Kidney tubule cell (primary cell): ENCODE results near the gene BRSK2.
"Not testable (repeated sequence)": the region's sequence is repeated elsewhere in the genome, so short reads cannot be mapped to it uniquely, and the experiment has no call there.

Experiments used
- DNase-seq: peaks from one replicate; pipeline ENCODE4 v3.0.0-alpha.2; 2018; ENCODE audit warnings: low spot score

BRSK2 gene

DNA sequence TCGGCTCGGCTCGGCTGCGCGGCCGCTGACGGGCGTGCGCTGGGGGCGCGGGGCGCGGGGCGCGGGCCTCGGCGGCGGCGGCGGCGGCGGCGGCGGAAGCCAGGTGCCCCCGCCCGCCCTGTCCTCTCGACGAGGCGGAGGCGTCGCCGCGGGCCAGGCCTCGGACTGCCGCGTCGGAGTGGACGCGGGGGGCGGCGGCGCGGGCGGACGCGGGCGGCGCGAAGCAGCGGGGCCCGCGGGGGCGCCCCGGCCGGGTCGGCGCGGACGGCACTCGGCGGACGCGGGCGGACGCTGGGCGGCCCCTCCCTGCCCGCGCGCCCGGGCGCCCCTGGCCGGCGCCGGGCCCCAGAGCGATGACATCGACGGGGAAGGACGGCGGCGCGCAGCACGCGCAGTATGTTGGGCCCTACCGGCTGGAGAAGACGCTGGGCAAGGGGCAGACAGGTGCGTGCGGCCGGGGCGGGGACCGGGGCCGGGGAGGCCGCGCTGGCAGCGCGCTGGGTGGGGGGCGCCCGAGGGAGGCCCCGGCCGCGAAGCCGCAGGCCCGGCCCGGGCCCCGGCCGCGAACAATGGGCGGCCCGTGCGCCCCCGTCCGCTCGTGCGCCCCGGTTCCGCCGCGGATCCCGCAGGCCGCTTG, at the start of gene BRSK2:
BRSK2 (plus strand) TSS at position 3 of the 637 bp plus-strand sequence; CDS start at position 354, 351 bp downstream.
- DNase-seq, result no peak

DNA sequence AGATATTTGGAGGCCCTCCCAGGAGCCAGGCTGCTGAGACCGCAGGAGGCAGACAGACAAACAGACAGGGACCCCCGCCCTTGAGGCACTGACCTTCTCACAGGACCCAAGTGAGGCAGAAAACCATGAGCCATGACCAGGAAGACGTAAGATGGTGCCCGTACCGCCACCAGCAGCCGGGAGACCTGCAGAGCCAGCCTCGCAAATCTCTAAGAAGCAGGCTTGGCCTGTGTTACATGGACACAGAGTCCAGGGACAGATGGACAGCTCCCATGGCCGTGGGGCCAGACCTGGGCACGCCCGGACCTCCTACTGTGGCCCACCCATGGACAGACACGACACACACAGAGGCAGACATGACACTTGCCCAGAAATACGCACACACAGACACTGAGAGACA, 49.6 kb upstream of the BRSK2 start:
- no peak for DNase-seq

DNA sequence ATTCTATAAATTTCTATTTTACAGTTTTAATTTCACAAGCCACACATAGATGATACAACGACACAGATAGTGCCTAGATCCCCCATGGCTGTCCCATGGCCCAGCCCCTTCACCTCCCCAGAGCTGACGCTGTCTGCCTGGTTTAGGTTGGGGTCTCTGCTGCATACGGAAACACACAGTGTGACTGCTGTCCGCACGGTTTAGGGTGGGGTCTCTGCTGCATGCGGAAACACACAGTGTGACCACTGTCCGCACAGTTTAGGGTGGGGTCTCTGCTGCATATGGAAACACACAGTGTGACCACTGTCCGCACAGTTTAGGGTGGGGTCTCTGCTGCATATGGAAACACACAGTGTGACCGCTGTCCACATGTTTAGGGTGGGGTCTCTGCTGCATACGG, 48.5 kb upstream of the BRSK2 start:
- DNase-seq, result not testable (repeated sequence)

DNA sequence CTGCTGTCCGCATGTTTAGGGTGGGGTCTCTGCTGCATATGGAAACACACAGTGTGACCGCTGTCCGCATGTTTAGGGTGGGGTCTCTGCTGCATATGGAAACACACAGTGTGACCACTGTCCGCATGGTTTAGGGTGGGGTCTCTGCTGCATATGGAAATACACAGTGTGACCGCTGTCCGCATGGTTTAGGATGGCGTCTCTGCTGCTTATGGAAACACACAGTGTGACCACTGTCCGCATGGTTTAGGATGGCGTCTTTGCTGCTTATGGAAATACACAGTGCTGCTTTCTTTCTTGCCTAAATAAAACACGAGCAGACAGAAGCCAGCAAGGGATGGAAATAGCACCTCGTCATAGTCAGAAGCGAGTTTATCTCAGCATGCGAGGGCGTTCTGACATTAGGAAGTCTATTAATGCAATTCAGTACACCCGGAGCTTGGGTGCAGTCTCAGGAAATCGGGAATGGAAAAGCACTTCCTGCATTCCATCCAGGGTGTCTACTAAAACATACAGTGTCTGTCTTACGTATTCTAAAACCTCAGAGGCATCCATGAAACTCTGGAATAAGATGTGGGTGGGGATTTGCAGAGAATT, 47.7 kb upstream of the BRSK2 start:
- peak; percentile 5 for DNase-seq

DNA sequence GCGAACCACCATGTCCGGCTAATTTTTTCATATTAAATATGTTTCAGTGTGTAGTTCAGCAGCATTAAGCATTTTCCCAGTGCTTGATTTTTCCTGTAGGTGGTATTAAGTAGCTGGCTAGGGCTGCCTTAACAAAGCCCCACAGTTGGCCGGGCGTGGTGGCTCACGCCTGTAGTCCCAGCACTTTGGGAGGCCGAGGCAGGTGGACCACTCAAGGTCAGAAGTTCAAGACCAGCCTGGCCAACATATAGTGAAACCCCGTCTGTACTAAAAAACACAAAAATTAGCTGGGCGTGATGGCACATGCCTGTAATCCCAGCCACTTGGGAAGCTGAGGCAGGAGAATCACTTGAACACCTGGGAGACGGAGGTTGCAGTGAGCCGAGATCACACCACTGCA, 46.8 kb upstream of the BRSK2 start:
- DNase-seq, result no peak

DNA sequence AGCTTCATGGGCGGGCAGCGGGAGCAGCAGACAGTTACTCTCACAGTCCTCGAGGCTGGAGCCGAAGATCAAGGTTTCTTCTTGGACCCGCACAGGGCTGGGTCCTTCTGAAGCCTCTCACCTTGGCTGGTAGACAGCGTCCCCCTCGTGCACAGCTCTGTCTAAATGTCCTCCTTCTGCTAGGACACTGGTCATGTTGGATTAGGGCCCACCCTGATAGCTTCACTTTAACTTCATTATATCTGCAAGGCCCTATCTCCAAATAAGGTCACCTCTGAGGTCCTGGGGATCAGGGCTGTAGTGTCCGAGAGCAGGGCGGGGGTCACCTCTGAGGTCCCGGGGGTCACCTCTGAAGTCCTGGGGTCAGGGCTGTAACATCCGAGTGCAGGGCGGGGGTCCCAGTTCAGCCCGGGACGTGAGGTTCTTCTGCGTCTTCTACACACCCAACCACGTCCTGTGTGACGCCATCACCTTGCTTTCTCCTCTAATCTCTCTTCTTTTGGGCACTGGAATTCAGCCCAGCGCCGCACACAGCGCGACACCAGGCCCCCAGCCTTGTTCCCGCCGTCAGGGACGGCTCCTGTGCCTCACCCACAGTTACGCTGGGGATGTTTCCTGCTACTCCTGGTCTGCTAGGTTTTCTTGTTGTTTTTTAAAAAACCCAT, 46.2 kb upstream of the BRSK2 start:
- no peak for DNase-seq

DNA sequence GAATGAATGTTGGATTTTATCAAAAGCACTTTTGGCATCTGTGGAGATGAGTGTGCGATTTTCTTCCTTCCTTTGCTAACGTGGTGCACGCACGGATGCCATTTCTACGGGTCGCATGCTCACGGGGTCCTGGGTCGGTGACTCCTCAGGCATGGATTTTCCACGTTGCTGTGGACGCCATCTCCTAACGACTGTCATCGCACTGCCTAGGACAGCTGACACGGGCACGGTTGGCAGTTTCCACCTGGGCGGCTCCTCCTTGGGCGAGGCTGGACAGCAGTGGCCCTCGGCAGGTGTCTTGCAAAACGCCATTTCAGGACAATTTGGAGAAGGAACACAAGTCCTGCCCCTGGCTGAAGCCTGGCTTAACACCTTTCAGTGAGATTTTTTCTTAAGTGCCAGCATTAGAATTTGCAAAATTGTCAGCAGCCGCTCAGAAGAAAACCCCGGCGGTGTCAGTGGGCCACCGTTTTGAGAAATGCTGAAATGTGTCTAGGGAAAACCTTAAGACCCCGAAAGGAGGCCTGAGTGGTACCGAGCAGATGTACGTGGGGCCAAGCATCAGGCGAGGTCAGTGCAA, 45.6 kb upstream of the BRSK2 start:
- no peak for DNase-seq

DNA sequence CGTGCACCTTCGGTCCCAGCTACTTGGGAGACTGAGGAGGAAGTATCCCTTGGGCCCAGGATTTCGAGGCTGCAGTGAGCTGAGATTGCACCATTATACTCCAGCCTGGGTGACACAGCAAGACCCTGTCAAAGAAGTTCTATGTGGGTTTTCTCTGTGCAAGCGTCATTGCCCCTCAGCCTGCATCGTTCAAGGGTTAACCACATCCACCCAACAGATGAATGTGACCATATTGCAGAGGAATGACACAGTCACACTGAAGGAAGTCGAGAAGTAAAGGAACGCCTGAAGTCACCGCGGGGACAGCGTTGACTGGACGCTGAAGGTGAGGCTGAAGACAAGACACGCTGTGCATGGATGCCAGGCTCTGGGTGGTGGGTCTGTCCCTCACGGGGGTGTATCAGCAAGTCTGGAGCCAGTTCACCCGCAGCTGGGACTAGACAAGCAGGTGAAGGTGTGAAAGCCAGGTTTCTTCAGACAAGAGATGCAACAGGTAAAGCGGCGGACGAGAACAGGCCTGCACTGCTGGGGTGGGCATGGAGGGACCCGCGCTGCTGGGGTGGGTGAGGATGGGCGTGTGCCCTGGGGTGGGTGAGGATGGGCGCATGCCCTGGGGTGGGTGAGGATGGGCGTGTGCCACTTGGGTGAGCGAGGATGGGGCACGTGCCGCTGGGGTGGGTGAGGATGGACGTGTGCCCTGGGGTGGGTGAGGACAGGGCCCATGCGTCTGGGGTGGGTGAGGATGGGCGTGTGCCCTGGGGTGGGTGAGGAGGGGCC, 43.8 kb upstream of the BRSK2 start:
- no peak for DNase-seq

DNA sequence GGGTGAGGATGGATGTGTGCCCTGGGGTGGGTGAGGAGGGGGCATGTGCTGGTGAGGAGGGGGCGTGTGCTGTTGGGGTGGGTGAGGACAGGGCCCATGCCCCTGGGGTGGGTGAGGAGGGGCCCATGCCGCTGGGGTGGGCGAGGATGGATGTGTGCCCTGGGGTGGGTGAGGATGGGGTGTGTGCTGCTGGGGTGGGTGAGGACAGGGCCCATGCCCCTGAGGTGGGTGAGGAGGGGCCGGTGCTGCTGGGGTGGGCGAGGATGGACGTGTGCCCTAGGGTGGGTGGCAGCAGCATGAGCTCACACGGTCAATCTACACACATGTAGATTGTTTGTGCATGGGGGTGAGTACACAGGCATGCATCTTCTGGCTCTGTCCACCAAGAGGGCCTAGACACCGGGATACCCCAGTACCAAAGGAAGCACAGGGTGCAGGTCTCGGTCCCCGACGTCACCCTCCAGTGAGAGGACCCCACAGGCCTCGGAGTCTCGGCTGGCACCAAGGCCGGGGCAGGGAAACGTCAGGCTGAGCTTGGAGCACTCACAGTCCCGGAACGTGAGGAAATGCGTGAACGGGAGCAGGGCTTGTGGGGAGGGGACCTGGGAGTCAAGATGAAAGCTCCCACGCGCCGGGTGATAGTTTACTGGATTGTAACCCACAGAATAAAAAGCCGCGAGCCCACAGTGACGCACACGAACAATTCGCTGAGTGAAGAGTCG, 42.9 kb upstream of the BRSK2 start:
- DNase-seq, result no peak

DNA sequence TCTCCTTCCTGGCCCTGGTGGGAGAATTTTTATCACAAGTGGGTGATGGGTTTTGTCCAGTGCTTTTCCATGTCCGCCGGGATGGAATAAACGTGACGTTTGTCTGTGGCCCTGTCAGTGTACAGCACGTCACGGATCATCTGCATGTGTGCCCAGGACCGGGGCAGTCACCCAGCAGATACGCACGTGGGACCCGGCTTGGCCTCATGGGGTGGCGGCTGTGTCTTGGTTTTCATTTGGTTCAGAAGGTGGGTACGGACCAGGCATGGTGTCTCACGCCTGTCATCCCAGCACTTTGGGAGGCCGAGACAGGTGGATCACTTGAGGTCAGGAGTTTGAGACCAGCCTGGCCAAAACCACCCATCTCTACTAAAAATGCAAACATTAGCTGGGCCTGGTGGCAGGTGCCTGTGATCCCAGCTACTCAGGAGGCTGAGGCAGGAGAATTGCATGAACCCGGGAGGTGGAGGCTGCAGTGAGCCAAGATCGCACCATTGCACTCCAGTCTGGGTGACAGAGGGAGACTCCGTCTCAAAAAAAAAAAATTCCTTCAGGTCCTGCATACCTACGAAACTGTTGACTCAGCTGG, 42.2 kb upstream of the BRSK2 start:
- DNase-seq, result not testable (repeated sequence)

DNA sequence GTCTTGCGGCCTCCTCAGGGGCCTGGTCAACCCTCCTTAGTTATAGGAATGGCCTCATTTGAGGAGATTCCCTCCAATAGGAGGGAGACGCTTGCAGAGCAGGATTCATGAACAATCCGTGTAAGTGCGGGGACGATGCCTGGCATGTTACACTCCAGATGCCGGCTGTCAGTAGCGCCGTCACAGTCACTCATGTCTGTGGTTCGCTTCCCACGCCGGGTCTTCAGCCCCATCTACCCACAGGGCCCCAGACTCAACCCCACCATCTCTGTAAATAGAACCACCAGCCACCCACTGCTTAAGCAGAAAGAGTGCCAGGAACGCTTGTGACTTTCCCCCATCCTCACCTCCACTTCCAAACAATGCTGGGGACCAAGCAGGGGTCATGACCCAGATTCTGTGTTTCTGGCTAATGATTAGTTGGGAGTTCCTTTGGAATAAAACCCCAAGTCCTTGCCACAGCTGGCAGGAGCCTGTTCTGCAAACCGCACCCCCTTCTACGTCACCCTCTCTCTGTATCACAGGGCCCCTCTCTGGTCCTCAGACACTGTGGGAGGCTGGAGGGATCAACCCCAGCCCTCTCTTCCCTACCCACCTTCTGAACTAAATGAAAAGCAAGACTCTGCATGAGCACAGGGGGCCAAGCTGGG, 41.5 kb upstream of the BRSK2 start:
- DNase-seq, result no peak

DNA sequence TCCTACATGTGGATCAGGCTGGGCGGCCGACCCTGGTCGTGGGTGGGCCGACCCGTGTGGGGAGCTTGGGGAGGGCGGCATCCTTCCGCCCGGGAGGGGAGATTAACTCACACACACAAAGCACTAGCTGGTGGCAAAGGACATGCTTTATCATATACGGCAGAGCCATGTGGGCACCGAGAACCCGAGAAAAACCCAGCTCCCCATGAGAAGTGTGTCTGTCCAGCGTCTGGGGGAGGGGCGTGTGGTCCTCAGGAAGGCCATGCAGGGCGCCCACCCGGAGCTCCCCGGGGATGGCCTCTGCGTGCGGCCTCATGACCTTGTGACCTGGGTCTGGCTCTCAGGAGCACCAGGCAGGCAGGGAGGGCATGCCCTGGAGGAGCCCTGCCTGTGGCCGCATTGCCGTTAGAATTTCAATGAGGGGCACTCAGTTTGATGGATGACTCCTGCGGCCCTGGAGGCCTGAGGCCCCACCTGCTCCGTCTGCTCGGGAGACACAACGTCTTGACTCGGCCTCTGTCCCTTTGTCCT, 40.9 kb upstream of the BRSK2 start:
- DNase-seq, result no peak

DNA sequence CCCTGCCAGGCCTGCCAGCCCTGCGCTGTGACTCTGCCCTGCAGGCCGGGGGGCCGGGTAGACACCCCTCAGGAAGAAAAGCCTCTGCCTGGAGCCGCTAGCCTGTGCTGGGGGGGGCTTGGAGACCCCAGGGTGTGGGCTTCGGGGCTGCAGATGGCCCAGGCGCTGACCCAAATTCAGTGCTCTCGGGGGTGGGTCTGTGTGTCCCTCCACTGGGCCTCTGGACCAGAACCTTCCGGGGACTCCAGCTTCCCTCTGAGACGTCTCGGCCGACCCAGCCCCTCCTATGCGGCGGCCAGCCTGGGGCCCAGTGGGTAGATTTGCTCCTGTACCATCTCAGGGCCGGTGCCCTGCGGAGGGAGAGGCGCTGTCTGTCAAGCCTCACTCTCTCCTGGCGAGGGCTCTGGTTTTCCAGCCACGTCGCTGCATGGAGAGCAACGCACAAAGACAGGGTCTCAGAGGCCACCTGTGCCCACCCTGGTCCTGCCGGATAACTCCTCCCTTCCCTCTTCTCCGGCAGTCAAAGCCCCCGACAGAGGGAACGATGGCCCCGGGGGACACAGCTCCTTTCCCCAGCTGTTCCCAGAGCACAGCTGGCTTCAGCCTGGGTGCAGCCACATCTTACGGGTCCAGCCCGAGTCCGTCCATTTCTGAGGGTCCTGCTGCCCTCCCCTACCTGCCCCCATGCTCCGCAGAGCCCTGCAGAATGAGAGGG, 40.2 kb upstream of the BRSK2 start:
- no peak for DNase-seq

DNA sequence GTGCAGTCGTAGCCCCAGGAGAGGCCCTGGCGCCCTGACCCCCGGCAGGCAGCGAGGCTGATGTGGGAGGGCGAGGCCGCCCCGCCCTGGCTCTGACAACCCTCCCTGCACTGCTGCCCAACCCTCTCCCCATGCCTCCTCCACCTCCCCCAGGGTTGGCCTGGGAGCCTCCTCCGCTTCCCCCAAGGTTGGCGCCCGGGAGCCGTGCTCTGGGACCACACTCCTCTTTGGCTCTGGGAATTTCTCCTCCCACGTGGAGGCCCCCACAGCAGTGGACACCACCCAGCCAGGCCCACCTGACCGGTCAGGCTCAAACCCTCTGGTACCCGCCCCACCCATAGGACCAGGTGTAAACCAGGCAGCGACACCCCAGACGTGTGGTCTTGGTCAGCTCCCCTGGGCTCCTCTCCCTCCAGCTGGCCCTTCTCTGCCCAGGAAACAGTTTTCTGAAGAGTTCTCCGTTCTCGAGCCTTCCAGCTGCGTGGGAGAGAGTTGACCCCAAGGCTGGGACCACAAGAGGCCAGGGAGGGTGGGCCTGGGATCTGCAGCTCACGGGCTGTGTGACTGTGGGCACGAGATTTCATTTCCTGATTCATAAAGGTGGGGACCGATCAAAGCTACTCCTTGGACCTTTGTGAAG, 39.5 kb upstream of the BRSK2 start:
- DNase-seq, result no peak

DNA sequence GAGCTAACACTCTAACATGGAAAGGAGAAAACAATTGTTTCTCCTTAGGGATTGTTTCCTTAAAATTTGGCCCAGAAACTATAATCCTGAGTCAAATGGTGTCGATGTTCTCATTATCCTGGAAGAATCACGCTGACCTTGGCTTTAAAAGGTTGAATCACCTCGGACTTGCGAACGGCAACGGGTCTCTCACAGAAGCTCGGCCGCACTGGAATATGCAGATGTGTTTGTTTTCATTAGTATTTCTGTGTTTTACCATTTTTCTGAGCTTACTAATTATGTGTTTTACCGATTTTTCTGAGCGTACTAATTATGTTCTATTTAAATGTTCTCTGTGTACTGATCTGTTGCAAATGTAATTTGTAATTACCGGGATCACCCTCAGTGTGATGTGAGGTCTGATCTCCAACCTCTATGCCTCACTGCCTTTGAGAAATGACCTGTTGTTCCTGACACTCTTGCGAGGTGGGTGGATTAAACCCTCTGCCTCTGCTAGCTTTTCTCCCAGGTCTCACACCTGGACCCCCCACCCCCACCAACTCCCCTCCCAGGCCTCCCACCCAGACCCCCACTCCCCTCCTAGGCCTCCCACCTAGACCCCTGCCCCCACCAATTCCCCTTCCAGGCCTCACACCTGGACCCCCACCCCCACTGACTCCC, 38.3 kb upstream of the BRSK2 start:
- peak; percentile 71 for DNase-seq

DNA sequence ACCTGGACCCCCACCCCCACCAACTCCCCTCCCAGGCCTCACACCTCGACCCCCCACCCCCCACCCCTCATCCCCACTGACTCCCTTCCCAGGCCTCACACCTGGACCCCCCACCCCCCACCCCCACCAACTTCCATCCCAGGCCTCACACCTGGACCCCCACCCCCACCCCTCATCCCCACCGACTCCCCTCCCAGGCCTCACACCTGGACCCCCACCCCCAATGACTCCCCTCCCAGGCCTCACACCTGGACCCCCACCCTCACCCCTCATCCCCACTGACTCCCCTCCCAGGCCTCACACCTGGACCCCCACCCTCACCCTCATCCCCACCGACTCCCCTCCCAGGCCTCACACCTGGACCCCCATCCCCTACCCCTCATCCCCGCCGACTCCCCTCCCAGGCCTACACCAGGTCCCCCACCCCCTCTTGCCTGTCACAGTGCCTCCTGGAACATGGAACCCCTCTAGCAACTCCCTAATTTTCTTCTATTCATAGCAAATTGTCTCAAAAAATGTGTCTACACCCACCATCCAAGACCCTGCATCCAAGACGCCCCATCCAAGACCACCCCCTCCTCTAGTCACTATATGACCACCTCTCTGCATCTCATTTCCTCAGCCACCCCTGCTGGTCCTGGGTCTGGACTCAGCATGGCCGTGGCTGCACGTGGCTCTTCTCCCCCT, 36.9 kb upstream of the BRSK2 start:
- no peak for DNase-seq

DNA sequence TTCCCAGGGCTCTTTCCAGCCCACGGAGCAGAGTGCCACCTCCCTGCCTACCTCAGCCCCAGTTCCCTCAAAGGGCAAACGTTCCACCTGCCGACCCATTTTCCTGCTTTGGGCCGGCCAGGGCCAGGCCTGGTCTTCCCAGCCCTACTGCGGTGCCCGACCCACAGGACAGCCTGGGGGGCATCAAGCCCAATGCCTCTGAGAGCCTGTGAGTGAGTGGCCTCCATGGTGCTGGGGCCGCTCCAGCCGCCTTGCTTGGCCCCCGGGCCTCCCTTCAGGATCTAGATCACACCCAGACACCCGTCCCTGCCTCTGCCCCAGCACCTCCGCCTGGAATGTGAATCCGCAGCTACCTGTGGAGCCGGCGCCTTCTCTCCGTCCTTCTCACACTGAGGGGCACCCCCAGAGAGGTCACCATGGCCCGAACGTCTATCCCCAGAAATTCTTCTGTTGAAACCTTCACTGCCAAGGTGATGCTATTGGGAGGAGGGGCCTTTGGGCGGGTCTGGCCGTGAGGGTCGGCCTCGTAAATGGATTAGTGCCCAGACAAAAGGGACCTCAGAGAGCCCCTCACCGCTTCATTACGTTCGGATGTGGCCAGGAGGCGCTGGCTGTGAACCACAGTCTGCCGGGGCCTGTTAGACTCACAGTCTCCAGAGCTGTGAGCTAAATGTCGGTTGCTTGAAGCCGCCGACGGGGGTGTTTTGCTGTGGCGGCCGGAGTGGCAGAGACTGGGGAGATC, 36.2 kb upstream of the BRSK2 start:
- no peak for DNase-seq
